CD14-positive monocyte (primary cell): ENCODE measurements around the gene GSTCD. TPM values are rescaled to one million over a fixed set of nuclear protein-coding genes. Genes with fewer than 3 reads are reported as not detected.

Experiments used
- DNase-seq, 3 donors: peaks; one replicate each; pipeline ENCODE4 v3.0.0-alpha.2; 2011 to 2022
- H2AFZ ChIP-seq: 2 replicates; pipeline ENCODE4 v1.6.0; 2012; ENCODE audit warnings: mild to moderate bottlenecking, low read depth, low read length, inconsistent platforms; ENCODE audit not compliant: insufficient read depth, poor library complexity, severe bottlenecking
- H3K27ac ChIP-seq, 2 donors: 1 replicate in 1 of 2; 2 replicates in 1 of 2; pipeline ENCODE4 v1.5.1; 2012 to 2013; ENCODE audit warnings: low read length in 2 of 2, control low read depth in 1 of 2, inconsistent platforms in 1 of 2, low read depth in 1 of 2, mild to moderate bottlenecking in 1 of 2
- H3K27me3 ChIP-seq, 2 donors: one replicate each; pipeline versions ENCODE4 v1.6.0 to v1.6.1; 2011 to 2013; ENCODE audit warnings: low read length in 2 of 2; ENCODE audit not compliant: control insufficient read depth in 2 of 2, insufficient read depth in 2 of 2
- H3K36me3 ChIP-seq, 2 donors: replicated peaks in 1 of 2; 1 replicate in 1 of 2; 2 replicates in 1 of 2; pipeline versions ENCODE4 v1.5.1 to v1.6.1; 2012 to 2013; ENCODE audit warnings: low read length in 2 of 2, control low read depth in 1 of 2, inconsistent platforms in 1 of 2, mild to moderate bottlenecking in 1 of 2; ENCODE audit not compliant: insufficient read depth in 2 of 2, control insufficient read depth in 1 of 2
- H3K4me1 ChIP-seq, 2 donors: 1 replicate in 1 of 2; 2 replicates in 1 of 2; pipeline versions ENCODE4 v1.5.1 to v1.6.1; 2012 to 2013; ENCODE audit warnings: low read length in 2 of 2, control low read depth in 1 of 2, inconsistent platforms in 1 of 2, mild to moderate bottlenecking in 1 of 2, moderate library complexity in 1 of 2; ENCODE audit not compliant: insufficient read depth in 2 of 2, control insufficient read depth in 1 of 2
- H3K4me2 ChIP-seq: replicated peaks from 2 replicates; pipeline ENCODE3; 2012; ENCODE audit warnings: low read length, moderate library complexity, mild to moderate bottlenecking; ENCODE audit not compliant: poor library complexity, severe bottlenecking; ENCODE audit errors: extremely low read depth
- H3K4me3 ChIP-seq, 3 experiments: fragments of 200-600 bp in 1 of 3; sonication (generic) in 1 of 3; replicated peaks in 1 of 3; 1 replicate in 2 of 3; 2 replicates in 1 of 3; pipeline ENCODE4 v1.5.1; 2011 to 2013; ENCODE audit warnings: low read length in 3 of 3, mild to moderate bottlenecking in 3 of 3, control low read depth in 2 of 3, low read depth in 2 of 3, inconsistent platforms in 1 of 3, moderate library complexity in 1 of 3
- H3K79me2 ChIP-seq: 2 replicates; pipeline ENCODE4 v1.6.0; 2012; ENCODE audit warnings: mild to moderate bottlenecking, control low read depth, inconsistent platforms, low read length, moderate library complexity; ENCODE audit not compliant: insufficient read depth
- H3K9ac ChIP-seq: 2 replicates; pipeline ENCODE4 v1.6.0; 2017; ENCODE audit warnings: low read length, mild to moderate bottlenecking; ENCODE audit not compliant: insufficient read depth, poor library complexity, severe bottlenecking
- H3K9me3 ChIP-seq, 2 donors: replicated peaks in 1 of 2; 1 replicate in 1 of 2; 2 replicates in 1 of 2; pipeline versions ENCODE4 v1.5.1 to v1.6.1; 2012 to 2013; ENCODE audit warnings: low read length in 2 of 2, control low read depth in 1 of 2; ENCODE audit not compliant: control insufficient read depth in 1 of 2, insufficient read depth in 1 of 2
- H4K20me1 ChIP-seq: 2 replicates; pipeline ENCODE4 v1.6.0; 2012; ENCODE audit warnings: mild to moderate bottlenecking, low read length, control low read depth, moderate library complexity; ENCODE audit not compliant: insufficient read depth
- H3K27ac Mint-ChIP-seq, 7 donors: one replicate each; pipeline ENCODE4 v1.8.0; 2020; ENCODE audit warnings: mild to moderate bottlenecking in 7 of 7, mixed read lengths in 7 of 7, moderate library complexity in 6 of 7, inconsistent platforms in 2 of 7
- H3K27me3 Mint-ChIP-seq, 3 donors: one replicate each; pipeline ENCODE4 v1.8.0; 2021 to 2022; ENCODE audit warnings: low read depth in 3 of 3, mild to moderate bottlenecking in 3 of 3, mixed read lengths in 3 of 3, moderate library complexity in 3 of 3, inconsistent platforms in 1 of 3
- H3K36me3 Mint-ChIP-seq, 2 donors: one replicate each; pipeline ENCODE4 v1.8.0; 2020; ENCODE audit warnings: mixed read lengths in 2 of 2, inconsistent platforms in 1 of 2, mild to moderate bottlenecking in 1 of 2
- H3K4me1 Mint-ChIP-seq: one replicate; pipeline ENCODE4 v1.8.0; 2020; ENCODE audit warnings: mild to moderate bottlenecking, mixed read lengths
- H3K4me3 Mint-ChIP-seq, 2 donors: one replicate each; pipeline ENCODE4 v1.8.0; 2020; ENCODE audit warnings: mild to moderate bottlenecking in 2 of 2, mixed read lengths in 2 of 2, moderate library complexity in 1 of 2
- H3K9me3 Mint-ChIP-seq, 7 donors: one replicate each; pipeline ENCODE4 v1.8.0; 2020 to 2022; ENCODE audit warnings: mixed read lengths in 7 of 7, mild to moderate bottlenecking in 6 of 7, moderate library complexity in 6 of 7, inconsistent platforms in 2 of 7
- WGBS: methylation state at CpG from one replicate; pipeline ENCODE4 v1.1.5; 2013; ENCODE audit warnings: missing lambda C conversion rate; ENCODE audit not compliant: insufficient coverage; 5-methylcytosine and 5-hydroxymethylcytosine counted together
- intact Hi-C, 2 donors: fragments of 100-400 bp; cut with micrococcal nuclease; formaldehyde crosslinking; loops; one replicate each; pipeline versions ENCODE4 v1.15.0 to v1.15.1; 2023
- polyA plus RNA-seq, 3 donors: library from polyadenylated mRNA; depleted of rRNA in 1 of 3; unstranded in 2 of 3; stranded (reverse) in 1 of 3; fragments of 300-500 nt in 2 of 3; fragments of >200 nt in 1 of 3; fragmentation: Illumina TruSeq in 2 of 3; gene quantifications; 1 replicate in 2 of 3; 2 replicates in 1 of 3; pipeline ENCODE4 v1.2.3, GENCODE V29; 2012 to 2021
- TF ChIP-seq, protein P1 (sequence below): fragments of 200-600 bp; IDR thresholded peaks from one replicate; pipeline ENCODE4 v1.8.0; 2022; ENCODE audit warnings: antibody characterized with exemption, mild to moderate bottlenecking

GSTCD gene
- polyA plus RNA-seq, 3 donors: 0.93 to 1.5 (median 1.2) TPM

GRCh38 chr4:105887508-105887907 lies 178.9 kb downstream of the GSTCD start:
- Mint-ChIP-seq H3K4me1 (no peaks in the 10 kb centered on the region), H3K36me3 (no peaks in the 10 kb centered on the region)
- H4K20me1 ChIP-seq: no peaks in the 10 kb centered on the region

GRCh38 chr4:105894660-105895582 lies 186.3 kb downstream of the GSTCD start, which contains the start of gene NPNT:
Gene NPNT, plus strand, starts transcription at chr4:105895471. Its CDS starts 182 bp downstream, at chr4:105895653.
- intact Hi-C loops: no loop called here
- H3K9me3 ChIP-seq: peaks cover 0 to 16% of the 10 kb centered on the region in 2 donors
- peaks cover 51 to 69% (median 59%) of the 10 kb centered on the region in 3 donors for H3K27me3 Mint-ChIP-seq
- H3K4me3 ChIP-seq: no peak within 1 kb of the TSS
- H3K4me1 ChIP-seq: no peaks in the 10 kb centered on the region
- TF ChIP-seq, protein P1, sequence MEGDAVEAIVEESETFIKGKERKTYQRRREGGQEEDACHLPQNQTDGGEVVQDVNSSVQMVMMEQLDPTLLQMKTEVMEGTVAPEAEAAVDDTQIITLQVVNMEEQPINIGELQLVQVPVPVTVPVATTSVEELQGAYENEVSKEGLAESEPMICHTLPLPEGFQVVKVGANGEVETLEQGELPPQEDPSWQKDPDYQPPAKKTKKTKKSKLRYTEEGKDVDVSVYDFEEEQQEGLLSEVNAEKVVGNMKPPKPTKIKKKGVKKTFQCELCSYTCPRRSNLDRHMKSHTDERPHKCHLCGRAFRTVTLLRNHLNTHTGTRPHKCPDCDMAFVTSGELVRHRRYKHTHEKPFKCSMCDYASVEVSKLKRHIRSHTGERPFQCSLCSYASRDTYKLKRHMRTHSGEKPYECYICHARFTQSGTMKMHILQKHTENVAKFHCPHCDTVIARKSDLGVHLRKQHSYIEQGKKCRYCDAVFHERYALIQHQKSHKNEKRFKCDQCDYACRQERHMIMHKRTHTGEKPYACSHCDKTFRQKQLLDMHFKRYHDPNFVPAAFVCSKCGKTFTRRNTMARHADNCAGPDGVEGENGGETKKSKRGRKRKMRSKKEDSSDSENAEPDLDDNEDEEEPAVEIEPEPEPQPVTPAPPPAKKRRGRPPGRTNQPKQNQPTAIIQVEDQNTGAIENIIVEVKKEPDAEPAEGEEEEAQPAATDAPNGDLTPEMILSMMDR: no peak
- no peaks in the 10 kb centered on the region for H3K79me2 ChIP-seq
- no peak within 1 kb of the TSS for H3K4me2 ChIP-seq
- H3K27ac ChIP-seq: no peak within 1 kb of the TSS
- peaks cover 44 to 58% of the 10 kb centered on the region in 2 donors for H3K27me3 ChIP-seq
- no peak within 1 kb of the TSS for H3K27ac Mint-ChIP-seq
- H3K9me3 Mint-ChIP-seq: peaks cover 0 to 8% (median 4%) of the 10 kb centered on the region in 7 donors
- H3K36me3 Mint-ChIP-seq: peaks cover 0 to 4% of the 10 kb centered on the region in 2 donors
- H3K4me3 Mint-ChIP-seq: peak within 1 kb of the TSS in 1 of 2 donors; percentile 69
- no peak within 1 kb of the TSS for H2AFZ ChIP-seq
- DNase-seq: no peak
- H3K4me1 Mint-ChIP-seq: no peaks in the 10 kb centered on the region
- H3K36me3 ChIP-seq: no peaks in the 10 kb centered on the region
- H4K20me1 ChIP-seq: no peaks in the 10 kb centered on the region
- no peak within 1 kb of the TSS for H3K9ac ChIP-seq
- 3% methylated on average over 53 of the region's 56 CpGs for WGBS

More at GRCh38 chr4:105887508-105887907, 178.9 kb downstream of the GSTCD start:
- Histone ChIP-seq H3K4me3 (no peak overlapping the region), H3K4me2 (no peak overlapping the region), H3K9me3 (no peaks in the 10 kb centered on the region), H3K79me2 (no peaks in the 10 kb centered on the region), H3K27me3 (peaks cover 0 to 2% of the 10 kb centered on the region in 2 donors), H3K36me3 (no peaks in the 10 kb centered on the region), H2AFZ (no peak overlapping the region), H3K9ac (no peak overlapping the region), H3K27ac (no peak overlapping the region), H3K4me1 (no peaks in the 10 kb centered on the region)
- WGBS: no CpG with 5 or more reads among the region's 2 CpGs
- TF ChIP-seq, protein P1: no peak
- peaks cover 0 to 6% (median 3%) of the 10 kb centered on the region in 7 donors for H3K9me3 Mint-ChIP-seq
- H3K27me3 Mint-ChIP-seq: peaks cover 2 to 6% (median 3%) of the 10 kb centered on the region in 3 donors
- no peak overlapping the region for H3K27ac Mint-ChIP-seq
- no peak overlapping the region for H3K4me3 Mint-ChIP-seq
- no peak for DNase-seq
- intact Hi-C loops: no loop called here
